Stimulated activated CD8-positive, alpha-beta memory T cell treated with anti-CD3 and anti-CD28 coated beads, Interleukin-12 subunit alpha, Interleukin-12 subunit beta, amount 100 ng/mL, for 24 hours (primary cell): ENCODE measurements around the gene EVA1A.

Source experiments
- DNase-seq: peaks from one replicate; pipeline ENCODE4 v3.0.0-alpha.2; 2020; ENCODE audit errors: extremely low read depth

Gene EVA1A

GRCh38 chr2:75560768-75561565, at the start of gene EVA1A:
EVA1A (minus strand) TSS chr2:75560939; CDS start chr2:75518140, 42,799 bp downstream.
- DNase-seq = no peak

- no peak for DNase-seq
Observed at GRCh38 chr2:75609937-75610508, 49.3 kb upstream of the EVA1A start.

GRCh38 chr2:75609334-75609689, 48.6 kb upstream of the EVA1A start:
- no peak for DNase-seq

GRCh38 chr2:75608684-75609333, 48.1 kb upstream of the EVA1A start:
- no peak for DNase-seq

- DNase-seq = no peak
Observed at GRCh38 chr2:75607988-75608683, 47.4 kb upstream of the EVA1A start.

- no peak for DNase-seq
Observed at GRCh38 chr2:75607400-75607798, 46.7 kb upstream of the EVA1A start.

- no peak for DNase-seq
Observed at GRCh38 chr2:75606761-75607399, 46.1 kb upstream of the EVA1A start.

- no peak for DNase-seq
Observed at GRCh38 chr2:75605770-75606529, 45.2 kb upstream of the EVA1A start.

- no peak for DNase-seq
Observed at GRCh38 chr2:75604484-75604883, 43.7 kb upstream of the EVA1A start.

- DNase-seq = no peak
Observed at GRCh38 chr2:75603477-75603876, 42.7 kb upstream of the EVA1A start.

- DNase-seq = no peak
Observed at GRCh38 chr2:75602724-75603342, 42.1 kb upstream of the EVA1A start.

GRCh38 chr2:75600461-75601011, 39.8 kb upstream of the EVA1A start:
- no peak for DNase-seq

- no peak for DNase-seq
Observed at GRCh38 chr2:75598589-75599155, 37.9 kb upstream of the EVA1A start.

- DNase-seq = no peak
Observed at GRCh38 chr2:75597949-75598348, 37.2 kb upstream of the EVA1A start.

- no peak for DNase-seq
Observed at GRCh38 chr2:75596784-75597183, 36.0 kb upstream of the EVA1A start.

- DNase-seq = no peak
Observed at GRCh38 chr2:75595541-75596395, 35.0 kb upstream of the EVA1A start.

- no peak for DNase-seq
Observed at GRCh38 chr2:75594596-75594995, 33.9 kb upstream of the EVA1A start.

- no peak for DNase-seq
Observed at GRCh38 chr2:75592888-75593287, 32.1 kb upstream of the EVA1A start.

GRCh38 chr2:75592030-75592429, 31.3 kb upstream of the EVA1A start:
- DNase-seq = no peak
